IPS-18c (cell line): ENCODE measurements around the gene BTAF1.

Experiments used
- H3K4me3 ChIP-seq: 2 replicates; pipeline ENCODE4 v1.7.0; 2013; ENCODE audit warnings: low read depth, mild to moderate bottlenecking, low read length, moderate library complexity; ENCODE audit not compliant: insufficient read depth
- H3K9me3 ChIP-seq: one replicate; pipeline ENCODE4 v1.6.1; 2013; ENCODE audit warnings: mild to moderate bottlenecking, low read length, moderate library complexity; ENCODE audit not compliant: control insufficient read depth, insufficient read depth

Gene BTAF1

DNA sequence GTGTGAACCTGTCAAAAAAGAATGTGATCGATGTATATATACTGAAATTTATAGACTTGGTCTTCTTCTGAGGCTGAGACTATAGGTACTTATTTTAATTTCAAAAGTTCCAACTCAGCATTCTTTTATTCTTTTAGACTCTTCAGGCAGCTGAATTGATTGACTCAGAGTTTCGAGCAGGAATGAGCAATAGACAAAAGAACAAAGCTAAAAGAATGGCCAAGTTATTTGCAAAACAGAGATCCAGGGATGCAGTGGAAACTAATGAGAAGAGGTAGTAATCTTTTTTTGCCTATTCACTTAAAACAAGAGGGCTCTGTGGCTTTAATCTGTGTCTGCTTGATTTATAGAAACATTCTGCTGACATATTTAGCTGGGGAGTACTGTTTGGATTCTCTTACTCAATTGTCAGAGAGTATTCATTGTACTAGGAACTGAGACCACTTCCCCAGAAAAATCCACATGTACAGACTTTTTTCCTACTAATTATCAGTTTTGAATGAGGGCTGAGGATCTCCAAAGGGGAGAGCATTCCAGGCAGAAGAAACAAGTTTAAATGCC, 30.1 kb downstream of the BTAF1 start:
- H3K4me3 ChIP-seq, result no peak overlapping the region

GRCh38 chr10:91955114-91955513, 31.5 kb downstream of the BTAF1 start:
- H3K9me3 ChIP-seq, result no peaks in the 10 kb centered on the region
- no peak overlapping the region for H3K4me3 ChIP-seq

More for the DNA sequence above, 30.1 kb downstream of the BTAF1 start:
- no peaks in the 10 kb centered on the region for H3K9me3 ChIP-seq

- Histone ChIP-seq H3K9me3 (no peaks in the 10 kb centered on the region), H3K4me3 (no peak overlapping the region)
These were observed 33.5 kb downstream of the BTAF1 start for GRCh38 chr10:91957091-91957490.

GRCh38 chr10:91969297-91969696, 45.7 kb downstream of the BTAF1 start:
- Histone ChIP-seq H3K4me3 (no peak overlapping the region), H3K9me3 (no peaks in the 10 kb centered on the region)

DNA sequence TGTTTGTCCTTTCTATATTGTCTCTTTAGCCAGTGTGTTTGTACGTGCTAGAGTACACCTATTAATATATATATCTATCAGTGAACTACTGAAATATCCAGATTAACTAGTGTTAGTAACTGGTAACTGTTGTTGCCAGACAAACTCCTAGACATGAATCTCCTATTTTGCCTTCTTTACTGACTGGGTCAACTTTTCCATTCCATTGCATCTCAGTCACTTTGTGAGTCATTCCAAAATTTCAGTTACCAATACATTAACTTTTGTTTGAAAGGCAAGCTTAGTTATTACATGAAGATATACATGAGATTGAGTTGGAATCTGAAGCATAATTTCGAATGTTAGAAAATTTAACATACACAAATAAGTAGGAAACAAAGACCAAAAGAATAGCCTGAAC, 51.4 kb downstream of the BTAF1 start:
- H3K4me3 ChIP-seq, result no peak overlapping the region
- no peaks in the 10 kb centered on the region for H3K9me3 ChIP-seq

- H3K9me3 ChIP-seq, result no peaks in the 10 kb centered on the region
- no peak overlapping the region for H3K4me3 ChIP-seq
These were observed 51.9 kb downstream of the BTAF1 start for GRCh38 chr10:91975438-91975837.

- H3K9me3 ChIP-seq, result no peaks in the 10 kb centered on the region
- H3K4me3 ChIP-seq, result no peak overlapping the region
These were observed 52.9 kb downstream of the BTAF1 start for GRCh38 chr10:91976317-91977051.

- Histone ChIP-seq H3K9me3 (no peaks in the 10 kb centered on the region), H3K4me3 (no peak overlapping the region)
These were observed 53.9 kb downstream of the BTAF1 start for GRCh38 chr10:91977491-91977890.

GRCh38 chr10:91978585-91978984, 55.0 kb downstream of the BTAF1 start:
- Histone ChIP-seq H3K9me3 (no peaks in the 10 kb centered on the region), H3K4me3 (no peak overlapping the region)

- Histone ChIP-seq H3K9me3 (no peaks in the 10 kb centered on the region), H3K4me3 (no peak overlapping the region)
These were observed 56.7 kb downstream of the BTAF1 start for GRCh38 chr10:91980319-91980718.

- Histone ChIP-seq H3K9me3 (no peaks in the 10 kb centered on the region), H3K4me3 (no peak overlapping the region)
These were observed 59.8 kb downstream of the BTAF1 start for GRCh38 chr10:91983416-91983815.

- no peak overlapping the region for H3K4me3 ChIP-seq
- H3K9me3 ChIP-seq, result no peaks in the 10 kb centered on the region
These were observed 63.9 kb downstream of the BTAF1 start for GRCh38 chr10:91987397-91988037.

- Histone ChIP-seq H3K9me3 (no peaks in the 10 kb centered on the region), H3K4me3 (no peak overlapping the region)
These were observed 68.5 kb downstream of the BTAF1 start for GRCh38 chr10:91992031-91992430.

DNA sequence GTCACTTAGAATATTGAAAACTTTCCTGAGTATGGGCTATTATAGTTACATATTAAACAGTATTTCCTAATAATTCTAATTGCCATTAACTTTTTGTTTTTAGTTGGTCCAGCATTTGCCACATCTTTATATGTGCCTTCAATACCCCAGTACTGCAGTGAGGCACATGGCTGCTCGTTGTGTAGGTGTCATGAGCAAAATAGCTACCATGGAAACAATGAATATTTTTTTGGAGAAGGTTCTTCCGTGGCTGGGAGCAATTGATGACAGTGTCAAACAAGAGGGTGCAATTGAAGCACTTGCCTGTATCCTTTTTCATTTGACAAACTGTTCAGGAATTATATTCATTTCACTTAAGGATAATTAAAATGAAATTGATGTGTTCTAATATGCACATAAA, 72.7 kb downstream of the BTAF1 start:
- H3K9me3 ChIP-seq, result no peaks in the 10 kb centered on the region
- no peak overlapping the region for H3K4me3 ChIP-seq

DNA sequence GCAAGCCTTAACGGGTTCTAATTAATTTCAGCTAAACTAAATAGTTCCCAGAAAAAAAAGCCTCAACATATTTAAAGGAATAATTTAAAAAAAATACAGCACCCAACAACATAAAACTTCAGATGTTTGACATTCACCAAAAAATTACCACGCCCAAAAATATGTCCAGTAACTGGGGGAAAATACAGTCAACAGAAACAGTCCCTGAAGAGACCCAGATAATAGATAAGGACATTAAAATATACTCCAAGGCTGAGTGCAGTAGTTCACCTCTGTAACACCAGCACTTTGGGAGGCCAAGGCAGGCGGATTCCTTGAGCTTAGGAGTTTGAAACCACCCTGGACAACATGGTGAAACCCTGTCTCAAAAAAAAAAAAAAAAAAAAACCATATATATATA, 78.0 kb downstream of the BTAF1 start:
- no peaks in the 10 kb centered on the region for H3K9me3 ChIP-seq

GRCh38 chr10:92001995-92002394, 78.4 kb downstream of the BTAF1 start:
- Histone ChIP-seq H3K4me3 (no peak overlapping the region), H3K9me3 (no peaks in the 10 kb centered on the region)

More for the DNA sequence above, 78.0 kb downstream of the BTAF1 start:
- H3K4me3 ChIP-seq, result no peak overlapping the region

DNA sequence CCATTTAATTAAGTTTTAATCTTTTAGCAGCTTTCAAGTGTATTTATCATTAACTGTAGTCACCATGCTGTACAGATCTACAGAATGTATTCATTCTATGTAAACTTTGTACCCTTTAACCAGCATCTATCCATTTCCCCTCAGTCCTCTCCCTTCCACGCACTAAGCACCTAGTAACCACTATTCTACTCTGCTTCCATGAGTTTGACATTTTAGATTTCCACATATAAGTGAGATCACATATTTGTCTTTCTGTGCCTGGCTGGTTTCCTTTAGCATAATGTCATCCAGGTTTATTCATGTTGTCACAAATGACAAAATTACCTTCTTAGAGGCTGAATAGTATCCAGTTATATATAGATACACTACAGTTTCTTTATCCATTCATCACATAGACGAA, 79.7 kb downstream of the BTAF1 start:
- no peaks in the 10 kb centered on the region for H3K9me3 ChIP-seq
- no peak overlapping the region for H3K4me3 ChIP-seq

DNA sequence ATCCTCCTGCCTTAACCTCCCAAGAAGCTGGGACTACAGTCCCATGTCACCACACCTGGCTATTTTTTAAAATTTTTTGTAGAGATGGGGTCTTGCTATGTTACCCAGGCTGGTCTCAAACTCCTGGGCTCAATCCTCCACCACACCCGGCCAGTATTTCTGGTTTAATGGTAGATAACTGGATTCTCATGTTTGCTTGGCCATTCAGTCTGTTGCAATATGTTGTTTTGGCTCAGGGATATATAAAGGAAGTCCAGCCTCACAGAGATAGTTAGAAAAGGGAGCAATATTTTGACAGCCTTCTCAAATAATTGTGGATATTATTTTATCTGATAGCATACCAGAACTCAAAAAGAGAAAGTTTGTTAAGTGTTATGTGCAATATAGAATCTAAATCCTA, 82.4 kb downstream of the BTAF1 start:
- H3K4me3 ChIP-seq, result no peak overlapping the region
- no peaks in the 10 kb centered on the region for H3K9me3 ChIP-seq
